Gastroesophageal sphincter (tissue), 3 donors: Measurements from ENCODE around the gene IL24.

Experiments used
- EP300 ChIP-seq: sonication (generic); formaldehyde crosslinking; IDR thresholded peaks from one replicate; pipeline ENCODE4 v1.6.1; 2017; ENCODE audit warnings: antibody characterized with exemption, mild to moderate bottlenecking
- TF ChIP-seq, protein P1 (sequence below), 4 experiments: fragments of 200-600 bp in 2 of 4; fragments of 450-650 bp in 2 of 4; sonication (generic) in 1 of 4; IDR thresholded peaks; one replicate each; pipeline ENCODE4 v1.5.1; 2017 to 2019; ENCODE audit warnings: antibody characterized with exemption in 4 of 4, mild to moderate bottlenecking in 2 of 4, moderate library complexity in 2 of 4

DNA sequence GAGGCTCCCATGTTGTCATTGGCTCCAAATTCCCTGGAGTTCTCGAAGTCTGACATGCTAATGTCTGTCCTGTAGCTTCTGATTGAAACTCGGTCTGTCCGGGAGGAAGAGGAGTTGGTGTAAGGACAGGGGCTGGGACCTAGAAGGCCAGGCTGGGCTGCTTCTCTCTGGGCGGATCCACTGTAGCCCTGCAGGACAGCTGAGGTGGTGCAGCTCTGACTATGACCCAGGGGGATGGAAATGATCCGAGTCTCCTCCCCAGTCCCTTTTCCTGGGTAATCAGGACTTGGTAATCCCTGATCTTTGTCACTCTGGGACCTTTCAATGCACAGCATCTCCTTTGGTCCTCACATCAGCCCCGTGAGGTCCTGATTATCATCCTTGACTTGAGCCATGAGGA is 34.5 kb downstream of the IL24 start:
- TF ChIP-seq, protein P1, sequence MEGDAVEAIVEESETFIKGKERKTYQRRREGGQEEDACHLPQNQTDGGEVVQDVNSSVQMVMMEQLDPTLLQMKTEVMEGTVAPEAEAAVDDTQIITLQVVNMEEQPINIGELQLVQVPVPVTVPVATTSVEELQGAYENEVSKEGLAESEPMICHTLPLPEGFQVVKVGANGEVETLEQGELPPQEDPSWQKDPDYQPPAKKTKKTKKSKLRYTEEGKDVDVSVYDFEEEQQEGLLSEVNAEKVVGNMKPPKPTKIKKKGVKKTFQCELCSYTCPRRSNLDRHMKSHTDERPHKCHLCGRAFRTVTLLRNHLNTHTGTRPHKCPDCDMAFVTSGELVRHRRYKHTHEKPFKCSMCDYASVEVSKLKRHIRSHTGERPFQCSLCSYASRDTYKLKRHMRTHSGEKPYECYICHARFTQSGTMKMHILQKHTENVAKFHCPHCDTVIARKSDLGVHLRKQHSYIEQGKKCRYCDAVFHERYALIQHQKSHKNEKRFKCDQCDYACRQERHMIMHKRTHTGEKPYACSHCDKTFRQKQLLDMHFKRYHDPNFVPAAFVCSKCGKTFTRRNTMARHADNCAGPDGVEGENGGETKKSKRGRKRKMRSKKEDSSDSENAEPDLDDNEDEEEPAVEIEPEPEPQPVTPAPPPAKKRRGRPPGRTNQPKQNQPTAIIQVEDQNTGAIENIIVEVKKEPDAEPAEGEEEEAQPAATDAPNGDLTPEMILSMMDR (IDR thresholded peaks at IDR 0.05), result no peak
- TF ChIP-seq EP300, result no peak
